Coronary artery (tissue), 2 donors: ENCODE results near the gene TBC1D16.

ENCODE experiments used
- DNase-seq: peaks from one replicate; pipeline ENCODE4 v3.0.0-alpha.2; 2017; ENCODE audit warnings: low spot score
- H3K27ac ChIP-seq, 2 donors: fragments of 200-600 bp; sonication (generic); one replicate each; pipeline ENCODE4 v1.5.1; 2016 to 2019
- H3K4me3 ChIP-seq: fragments of 200-600 bp; sonication (generic); 2 replicates; pipeline ENCODE4 v1.5.1; 2016; ENCODE audit warnings: mild to moderate bottlenecking, moderate library complexity
- CTCF ChIP-seq: fragments of 200-600 bp; sonication (generic); IDR thresholded peaks from one replicate; pipeline ENCODE4 v1.5.1; 2019; ENCODE audit warnings: antibody characterized with exemption

Gene TBC1D16

GRCh38 chr17:80072410-80072809 lies 36.7 kb upstream of the TBC1D16 start:
- Histone ChIP-seq H3K27ac (no peak overlapping the region), H3K4me3 (no peak overlapping the region)
- TF ChIP-seq CTCF, result no peak
- DNase-seq, result no peak

DNA sequence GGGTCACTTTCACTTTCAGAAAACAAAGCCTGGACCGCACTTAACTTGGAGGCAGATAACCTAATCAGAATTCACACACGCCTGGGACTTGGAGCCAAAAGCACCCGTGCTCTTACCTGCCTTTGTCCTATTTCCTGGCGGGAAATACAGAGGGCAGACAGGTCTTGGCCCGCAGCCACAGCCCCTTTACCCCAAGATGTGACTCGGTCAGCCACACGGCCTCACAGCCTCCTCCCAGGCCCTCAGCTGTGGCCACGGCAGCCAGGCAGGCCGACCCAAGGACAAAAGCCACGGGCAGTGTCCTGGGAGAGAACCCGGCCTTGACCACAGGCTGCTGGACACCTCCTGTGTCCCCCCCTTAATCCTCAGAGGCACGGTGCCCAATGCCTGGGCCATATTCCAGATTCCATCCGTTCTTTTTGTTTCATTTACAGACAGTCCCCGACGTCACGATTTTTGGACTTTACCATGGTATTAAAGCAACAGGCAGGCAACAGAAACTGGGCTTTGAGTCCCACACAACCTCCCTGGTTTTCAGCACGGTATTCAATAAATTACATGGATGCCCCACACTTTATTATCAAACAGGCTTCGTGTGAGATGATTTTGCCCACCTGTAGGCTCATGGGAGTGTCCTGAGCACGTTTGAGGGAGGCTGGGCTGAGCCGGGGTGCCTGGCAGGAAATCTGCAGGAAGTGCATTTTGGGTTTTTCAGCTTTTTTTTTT lies 35.6 kb upstream of the TBC1D16 start:
- H3K4me3 ChIP-seq, result peak overlapping the region; percentile 76
- peak; percentile 88 for DNase-seq
- TF ChIP-seq CTCF, result no peak
- peak overlapping the region; percentile 64 to 96 for H3K27ac ChIP-seq

- DNase-seq, result no peak
- peak overlapping the region; percentile 64 to 96 for H3K27ac ChIP-seq
- H3K4me3 ChIP-seq, result peak overlapping the region; percentile 76
- no peak for TF ChIP-seq CTCF
Observed at GRCh38 chr17:80070375-80071115, 34.9 kb upstream of the TBC1D16 start.

- DNase-seq, result no peak
- H3K4me3 ChIP-seq, result peak overlapping the region; percentile 14
- H3K27ac ChIP-seq, result peak overlapping the region in 1 of 2 donors; percentile 75
- no peak for TF ChIP-seq CTCF
Observed at GRCh38 chr17:80068301-80069222, 32.9 kb upstream of the TBC1D16 start.

DNA sequence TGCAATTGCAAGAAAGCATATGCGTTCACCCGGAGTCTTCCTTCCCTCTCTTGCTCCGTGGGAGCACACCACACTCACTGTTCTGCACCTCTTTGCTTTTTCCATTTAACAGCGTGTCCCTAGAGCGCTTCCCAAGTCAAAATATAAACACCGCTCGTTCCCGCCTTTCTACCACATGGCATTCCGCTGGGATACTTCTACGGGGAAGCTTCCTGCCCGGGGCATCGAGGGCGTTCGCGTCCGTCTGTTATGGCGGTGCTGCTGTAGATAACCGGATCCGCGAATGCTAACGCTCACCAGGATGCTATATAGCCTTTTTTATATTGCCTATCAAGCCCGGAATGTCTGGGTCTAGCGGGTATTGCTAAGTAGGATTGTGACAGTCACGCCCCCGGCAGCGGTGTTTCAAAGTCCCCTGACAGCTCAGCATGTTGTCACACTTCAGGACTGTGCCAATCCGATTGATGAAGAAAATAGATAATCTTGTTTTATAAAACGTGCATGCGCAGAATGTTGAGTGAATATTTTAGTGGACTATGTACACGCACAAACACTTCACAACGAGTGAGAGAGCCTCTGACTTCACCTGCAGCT lies 31.8 kb upstream of the TBC1D16 start:
- DNase-seq, result no peak
- no peak for TF ChIP-seq CTCF
- H3K4me3 ChIP-seq, result no peak overlapping the region
- no peak overlapping the region for H3K27ac ChIP-seq

GRCh38 chr17:80065478-80066170 lies 30.0 kb upstream of the TBC1D16 start:
- DNase-seq, result no peak
- Histone ChIP-seq H3K4me3 (no peak overlapping the region), H3K27ac (no peak overlapping the region)
- TF ChIP-seq CTCF, result no peak
